Muscle of arm (tissue), 12 donors: ENCODE measurements around the gene TMEM209. TPM values are rescaled to one million over a fixed set of nuclear protein-coding genes. Genes with fewer than 3 reads are reported as not detected.
"Not testable (repeated sequence)": the region's sequence is repeated elsewhere in the genome, so short reads cannot be mapped to it uniquely, and the experiment has no call there.

Experiments used
- DNase-seq: peaks from one replicate; pipeline ENCODE4 v3.0.0-alpha.2; 2013
- polyA plus RNA-seq, 12 donors: library from polyadenylated mRNA; unstranded; fragments of 120-200 nt; gene quantifications; one replicate each; pipeline ENCODE4 v1.2.1, GENCODE V29; 2013; ENCODE audit not compliant: insufficient read length in 12 of 12

TMEM209 gene
- polyA plus RNA-seq, 12 donors = 10.5 to 16.4 (median 11.7) TPM; not detected in 1

- no peak for DNase-seq
These were observed 14.7 kb upstream of the TMEM209 start for GRCh38 chr7:130219871-130220270.

GRCh38 chr7:130218806-130219620 lies 13.8 kb upstream of the TMEM209 start:
- DNase-seq = no peak

GRCh38 chr7:130216750-130217149 lies 11.5 kb upstream of the TMEM209 start:
- DNase-seq = no peak

GRCh38 chr7:130216025-130216424 lies 10.8 kb upstream of the TMEM209 start:
- no peak for DNase-seq

- no peak for DNase-seq
These were observed 8.6 kb upstream of the TMEM209 start for GRCh38 chr7:130213828-130214227.

- no peak for DNase-seq
These were observed 5.2 kb upstream of the TMEM209 start for GRCh38 chr7:130210181-130210935.

- no peak for DNase-seq
These were observed 3.3 kb upstream of the TMEM209 start for GRCh38 chr7:130208516-130208915.

- DNase-seq = no peak
These were observed 2.4 kb upstream of the TMEM209 start, which contains the start of gene SSMEM1 for GRCh38 chr7:130207642-130208041. Gene SSMEM1 (plus strand): TSS chr7:130207860. CDS start chr7:130207911, 51 bp downstream.

GRCh38 chr7:130207033-130207432 lies 1.8 kb upstream of the TMEM209 start:
- no peak for DNase-seq

GRCh38 chr7:130201796-130202195 lies 3.4 kb downstream of the TMEM209 start:
- DNase-seq = no peak

GRCh38 chr7:130197094-130197493 lies 8.1 kb downstream of the TMEM209 start:
- no peak for DNase-seq

- no peak for DNase-seq
These were observed 8.7 kb downstream of the TMEM209 start for GRCh38 chr7:130196476-130196875.

- no peak for DNase-seq
These were observed 9.8 kb downstream of the TMEM209 start for GRCh38 chr7:130195396-130195795.

- DNase-seq = no peak
These were observed 13.4 kb downstream of the TMEM209 start for GRCh38 chr7:130191791-130192190.

GRCh38 chr7:130189343-130189742 lies 15.9 kb downstream of the TMEM209 start:
- no peak for DNase-seq

GRCh38 chr7:130187360-130187759 lies 17.8 kb downstream of the TMEM209 start:
- DNase-seq = no peak

GRCh38 chr7:130184349-130184748 lies 20.9 kb downstream of the TMEM209 start:
- DNase-seq = not testable (repeated sequence)

GRCh38 chr7:130182990-130183389 lies 22.2 kb downstream of the TMEM209 start:
- no peak for DNase-seq

GRCh38 chr7:130181263-130181605 lies 24.0 kb downstream of the TMEM209 start:
- DNase-seq = no peak

- DNase-seq = no peak
These were observed 24.5 kb downstream of the TMEM209 start for GRCh38 chr7:130180571-130181262.

- DNase-seq = no peak
These were observed 25.6 kb downstream of the TMEM209 start for GRCh38 chr7:130179631-130180030.

- DNase-seq = no peak
These were observed 27.0 kb downstream of the TMEM209 start for GRCh38 chr7:130178251-130178650.
